Astrocyte of the cerebellum (primary cell): ENCODE data around the gene CASP3.

Experiments
- DNase-seq: peaks from one replicate; pipeline ENCODE4 v3.0.0-alpha.2; 2011; ENCODE audit warnings: low read depth
- H3K4me3 ChIP-seq: 2 replicates; pipeline ENCODE4 v1.5.1; 2011; ENCODE audit warnings: mild to moderate bottlenecking, low read depth, low read length, moderate library complexity
- in situ Hi-C: cut with HindIII; loops from 2 replicates; pipeline ENCODE4 v1.10.0; 2017; ENCODE audit warnings: low sequenced_read_pairs
- TF ChIP-seq, protein P1 (sequence below): IDR thresholded peaks from 2 replicates; pipeline ENCODE4 v1.5.1; 2012; ENCODE audit warnings: low read length, low read depth, moderate library complexity, mild to moderate bottlenecking; ENCODE audit errors: missing control alignments

Gene CASP3

DNA sequence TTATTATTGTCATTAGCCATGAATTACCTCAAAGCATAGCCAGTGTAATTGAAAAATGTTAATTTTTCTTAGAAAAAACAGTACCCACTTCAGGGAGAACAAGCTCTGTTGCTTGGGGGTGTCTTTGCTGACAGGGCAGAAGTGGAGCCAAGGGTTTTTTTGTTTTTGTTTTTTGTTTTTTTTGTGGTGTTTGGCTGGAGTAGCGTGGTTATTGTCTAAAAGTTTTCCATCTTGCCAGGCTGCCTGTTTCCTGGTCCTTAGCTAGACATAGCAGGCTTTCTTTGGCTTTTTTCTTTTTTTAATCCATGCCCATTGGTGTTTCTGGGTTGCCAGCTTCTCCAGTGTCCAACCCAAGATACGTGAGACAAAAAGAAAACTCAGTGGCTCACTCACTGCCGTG lies 61.5 kb downstream of the CASP3 start:
- DNase-seq: no peak
- TF ChIP-seq, protein P1, sequence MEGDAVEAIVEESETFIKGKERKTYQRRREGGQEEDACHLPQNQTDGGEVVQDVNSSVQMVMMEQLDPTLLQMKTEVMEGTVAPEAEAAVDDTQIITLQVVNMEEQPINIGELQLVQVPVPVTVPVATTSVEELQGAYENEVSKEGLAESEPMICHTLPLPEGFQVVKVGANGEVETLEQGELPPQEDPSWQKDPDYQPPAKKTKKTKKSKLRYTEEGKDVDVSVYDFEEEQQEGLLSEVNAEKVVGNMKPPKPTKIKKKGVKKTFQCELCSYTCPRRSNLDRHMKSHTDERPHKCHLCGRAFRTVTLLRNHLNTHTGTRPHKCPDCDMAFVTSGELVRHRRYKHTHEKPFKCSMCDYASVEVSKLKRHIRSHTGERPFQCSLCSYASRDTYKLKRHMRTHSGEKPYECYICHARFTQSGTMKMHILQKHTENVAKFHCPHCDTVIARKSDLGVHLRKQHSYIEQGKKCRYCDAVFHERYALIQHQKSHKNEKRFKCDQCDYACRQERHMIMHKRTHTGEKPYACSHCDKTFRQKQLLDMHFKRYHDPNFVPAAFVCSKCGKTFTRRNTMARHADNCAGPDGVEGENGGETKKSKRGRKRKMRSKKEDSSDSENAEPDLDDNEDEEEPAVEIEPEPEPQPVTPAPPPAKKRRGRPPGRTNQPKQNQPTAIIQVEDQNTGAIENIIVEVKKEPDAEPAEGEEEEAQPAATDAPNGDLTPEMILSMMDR: no peak
- in situ Hi-C loops: no loop called here
- H3K4me3 ChIP-seq: no peak overlapping the region

DNA sequence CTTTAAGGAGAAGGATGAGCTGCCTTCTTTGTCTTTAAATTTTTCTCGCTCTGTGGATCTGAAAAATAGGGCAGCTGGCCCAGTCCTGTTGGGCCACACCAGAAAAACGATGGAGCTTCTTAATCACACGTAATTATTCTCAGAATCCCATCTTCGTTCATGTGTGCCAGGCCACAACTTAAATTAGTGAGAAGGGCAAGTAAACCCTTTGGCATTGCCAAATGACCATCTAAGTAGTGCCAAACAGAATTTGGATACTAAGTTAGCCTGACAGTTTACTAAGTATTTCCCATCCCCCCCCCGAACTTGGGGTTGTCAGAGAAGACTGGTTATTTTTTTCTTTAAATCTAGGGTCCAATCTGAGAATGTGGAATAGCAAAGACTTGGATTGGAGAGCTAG lies 62.0 kb downstream of the CASP3 start:
- no peak for DNase-seq
- no peak overlapping the region for H3K4me3 ChIP-seq
- in situ Hi-C loops: no loop called here
- TF ChIP-seq, protein P1: no peak

DNA sequence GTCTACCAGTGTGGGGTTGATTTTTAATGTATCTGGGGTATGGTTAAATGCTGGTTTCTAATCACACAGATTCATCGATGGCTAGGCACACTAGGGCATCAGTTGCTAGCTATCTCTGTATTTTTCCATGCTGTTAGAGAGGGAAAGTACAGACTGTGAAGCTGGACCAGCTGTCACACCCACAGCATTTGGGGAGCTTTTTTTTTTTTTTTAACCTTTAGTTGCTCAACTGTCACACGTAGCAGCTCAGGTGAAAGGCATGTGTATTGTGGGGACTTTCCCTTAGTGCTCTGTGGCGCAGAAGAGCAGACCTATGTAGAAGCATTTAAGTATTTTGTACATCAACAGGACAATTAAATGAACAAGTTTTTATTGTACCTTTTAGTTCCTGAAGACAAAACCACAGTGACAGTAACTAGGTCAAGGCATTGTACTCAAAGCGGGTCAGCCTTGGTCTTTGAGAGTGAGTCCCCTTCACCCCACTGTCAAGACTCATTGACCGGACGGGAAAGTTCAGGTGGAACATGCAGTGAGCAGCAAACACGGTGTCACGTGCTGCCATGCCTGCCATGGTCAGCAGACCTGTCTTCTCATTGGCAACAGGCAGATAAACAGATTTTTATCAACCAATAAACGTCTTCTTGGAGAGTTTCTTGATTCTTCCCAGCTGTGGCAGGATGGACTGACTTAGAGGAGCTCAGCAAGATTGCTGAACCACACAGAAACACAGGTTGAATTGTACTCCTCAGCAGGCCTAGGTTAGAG lies 65.3 kb downstream of the CASP3 start:
- in situ Hi-C loops: no loop called here
- TF ChIP-seq, protein P1: no peak
- no peak for DNase-seq
- no peak overlapping the region for H3K4me3 ChIP-seq
